GM19372 (cell line): ENCODE results near the gene MFGE8.

ENCODE experiments used
- ATAC-seq: cut with Tn5 transposase; IDR thresholded peaks from one replicate; pipeline ENCODE4 v1.9.1; 2021; ENCODE audit warnings: mild to moderate bottlenecking, low read depth, moderate library complexity; ENCODE audit not compliant: unreplicated experiment

Gene MFGE8

GRCh38 chr15:88874684-88875083, 38.5 kb downstream of the MFGE8 start:
- ATAC-seq: no peak

GRCh38 chr15:88874275-88874674, 38.9 kb downstream of the MFGE8 start:
- no peak for ATAC-seq

- no peak for ATAC-seq
Measured at GRCh38 chr15:88873786-88874185, 39.4 kb downstream of the MFGE8 start.

- no peak for ATAC-seq
Measured at GRCh38 chr15:88872706-88873105, 40.5 kb downstream of the MFGE8 start.

- ATAC-seq: no peak
Measured at GRCh38 chr15:88872106-88872505, 41.1 kb downstream of the MFGE8 start.

GRCh38 chr15:88871313-88871712, 41.9 kb downstream of the MFGE8 start:
- no peak for ATAC-seq

- ATAC-seq: no peak
Measured at GRCh38 chr15:88866295-88866881, 46.8 kb downstream of the MFGE8 start.

- ATAC-seq: no peak
Measured at GRCh38 chr15:88865498-88866099, 47.6 kb downstream of the MFGE8 start.

GRCh38 chr15:88864861-88865497, 48.2 kb downstream of the MFGE8 start:
- no peak for ATAC-seq

GRCh38 chr15:88863412-88863811, 49.8 kb downstream of the MFGE8 start:
- ATAC-seq: no peak

GRCh38 chr15:88860212-88860611, 53.0 kb downstream of the MFGE8 start:
- no peak for ATAC-seq

- no peak for ATAC-seq
Measured at GRCh38 chr15:88859550-88859949, 53.6 kb downstream of the MFGE8 start.

GRCh38 chr15:88858934-88859333, 54.2 kb downstream of the MFGE8 start:
- no peak for ATAC-seq

- no peak for ATAC-seq
Measured at GRCh38 chr15:88852476-88852875, 60.7 kb downstream of the MFGE8 start.

- no peak for ATAC-seq
Measured at GRCh38 chr15:88849376-88850072, 63.7 kb downstream of the MFGE8 start.
